ENCODE measurements around the gene BDKRB2. TPM values are rescaled to one million over a fixed set of nuclear protein-coding genes. Genes with fewer than 3 reads are reported as not detected.
A peak's percentile ranks its signal among the peaks of the same experiment; 100 is the strongest.

The BDKRB2 gene
- total and polyA plus RNA-seq, 2 of the 8 experiments (the other 6 are each of a cell fraction or from before 2014, with no cell fraction given): 0.13 to 0.21 TPM

- Histone ChIP-seq H2BK120ac (replicated peaks; ENCODE audit: low read depth, low read length) (no peak overlapping the region), H3K27me3 (replicated peaks in 1 of 4; ENCODE audit: control insufficient read depth in 3 of 4, extremely low read depth in 1 of 4, insufficient read depth in 3 of 4, low read length in 3 of 4) (peaks cover 0 to 22% (median 19%) of the 10 kb centered on the region in 4 experiments; a peak in 6 of 7 replicates), H4K91ac (replicated peaks; ENCODE audit: insufficient read length, low read length) (no peak overlapping the region), H2BK15ac (ENCODE audit: low read length) (no peak overlapping the region), H3K9ac (replicated peaks in 1 of 4; ENCODE audit: extremely low read depth in 1 of 4, low read depth in 3 of 4, low read length in 3 of 4) (no peak overlapping the region), H3K79me1 (ENCODE audit: low read depth, low read length) (no peaks in the 10 kb centered on the region), H2AK5ac (ENCODE audit: low read depth, low read length) (no peak overlapping the region), H3K18ac (ENCODE audit: extremely low read depth, low read length) (no peak overlapping the region), H3K23ac (ENCODE audit: insufficient read length) (no peak overlapping the region), H3K4me3 (ENCODE audit: extremely low read depth in 1 of 4, insufficient read depth in 2 of 4, low read depth in 3 of 4, low read length in 4 of 4) (no peak overlapping the region), H3K27ac (ENCODE audit: low read depth, low read length) (no peak overlapping the region), H4K5ac (ENCODE audit: insufficient read length, low read depth, low read length) (no peak overlapping the region), H4K20me1 (replicated peaks in 1 of 2; ENCODE audit: control insufficient read depth in 1 of 2, insufficient read depth in 2 of 2, low read length in 2 of 2) (no peaks in the 10 kb centered on the region), H2AFZ (ENCODE audit: low read length) (no peak overlapping the region), H2BK5ac (ENCODE audit: low read depth, low read length) (no peak overlapping the region), H4K8ac (ENCODE audit: extremely low read depth, insufficient read depth, low read length) (no peak overlapping the region), H3K79me2 (ENCODE audit: control insufficient read depth in 1 of 2, insufficient read depth in 2 of 2, low read length in 2 of 2) (no peaks in the 10 kb centered on the region), H3K23me2 (ENCODE audit: low read depth, low read length) (peaks cover 10% of the 10 kb centered on the region; the same call in 1 of the 2 replicates), H3K14ac (ENCODE audit: insufficient read length) (no peak overlapping the region), H3K56ac (replicated peaks; ENCODE audit: insufficient read length, low read depth, low read length) (no peak overlapping the region), H3K4ac (replicated peaks; ENCODE audit: insufficient read length, low read depth, low read length) (no peak overlapping the region), H2BK20ac (ENCODE audit: low read length) (0 out of 2 replicates have a peak overlapping the region, but pooled peaks have one; percentile 43), H3K9me3 (ENCODE audit: insufficient read depth in 2 of 2, low read depth in 1 of 2, low read length in 1 of 2) (no peaks in the 10 kb centered on the region), H3K36me3 (ENCODE audit: control insufficient read depth in 2 of 4, insufficient read depth in 4 of 4, low read length in 3 of 4) (no peaks in the 10 kb centered on the region), H3K4me2 (ENCODE audit: insufficient read depth in 1 of 2, low read depth in 2 of 2, low read length in 2 of 2) (peak overlapping the region in 1 of 2 experiments; percentile 84; a peak in 1 of 4 replicates), H2BK12ac (ENCODE audit: low read depth, low read length) (0 out of 2 replicates have a peak overlapping the region, but pooled peaks have one; percentile 55), H3K4me1 (replicated peaks in 1 of 4; ENCODE audit: control insufficient read depth in 3 of 4, insufficient read depth in 4 of 4, low read length in 3 of 4) (peaks cover 0 to 24% (median 5%) of the 10 kb centered on the region in 4 experiments; a peak in 5 of 7 replicates)
- DNase-seq (ENCODE audit: low read depth in 1 of 2, low spot score in 2 of 2) (no peak), FAIRE-seq (no peak)
- ChIA-PET CTCF (ENCODE audit: partially characterized antibody) (interaction anchor here (0.6 to 1.6 kb wide), 9 partner anchors 24 to 105 kb away, joined by 3 to 4 read pairs (median 3); no protein-coding TSS in a partner anchor), POLR2A (ENCODE audit: partially characterized antibody) (interaction anchor here (0.5 to 1.0 kb wide), 2 partner anchors 12 to 163 kb away, joined by 3 to 4 read pairs; no protein-coding TSS in a partner anchor)
- 75% methylated on average over 1 of the region's 1 CpG; no CpG with 5 or more reads in 1 of the 2 experiments for WGBS, 2 experiments (ENCODE audit: extremely low coverage in 1 of 2, insufficient coverage in 1 of 2, insufficient read length in 1 of 2, insufficient replicate concordance in 2 of 2, low coverage in 1 of 2, low lambda C conversion rate in 2 of 2, missing lambda C conversion rate in 1 of 2)
- TF ChIP-seq TAF1 (IDR thresholded peaks at IDR 0.05; ENCODE audit: low read depth, low read length): no peak
- TF ChIP-seq CREB1 (IDR thresholded peaks at IDR 0.05): no peak
- TF ChIP-seq FOSL1 (IDR thresholded peaks at IDR 0.05; ENCODE audit: insufficient read depth, low read depth, low read length): no peak
- TF ChIP-seq HDAC2 (IDR thresholded peaks at IDR 0.05; ENCODE audit: borderline replicate concordance in 1 of 2, low read depth in 2 of 2, low read length in 2 of 2): no peak
- TF ChIP-seq POU5F1 (IDR thresholded peaks at IDR 0.05; ENCODE audit: low read depth, low read length): no peak
- no peak for TF ChIP-seq JUND (IDR thresholded peaks at IDR 0.05; ENCODE audit: low read length)
- no peak for TF ChIP-seq BCL11A (IDR thresholded peaks at IDR 0.05; ENCODE audit: low read depth in 2 of 2, low read length in 2 of 2)
- no peak for TF ChIP-seq SAP30 (IDR thresholded peaks at IDR 0.05; ENCODE audit: insufficient read depth, insufficient replicate concordance, low read length)
- TF ChIP-seq TBP (IDR thresholded peaks at IDR 0.05; ENCODE audit: low read depth, low read length): no peak
- no peak for TF ChIP-seq TEAD4 (IDR thresholded peaks at IDR 0.05; ENCODE audit: low read depth, low read length)
- TF ChIP-seq CEBPB (IDR thresholded peaks at IDR 0.05; ENCODE audit: low read depth, low read length): no peak
- no peak for TF ChIP-seq ATF2 (IDR thresholded peaks at IDR 0.05; ENCODE audit: low read length)
Observed at GRCh38 chr14:96203635-96204034, 1.0 kb upstream of the BDKRB2 start.

All from H1 (cell line).